Epithelial cell of esophagus (primary cell): Measurements from ENCODE around the gene PURA.

Source experiments
- DNase-seq: peaks from one replicate; pipeline ENCODE4 v3.0.0; 2010; ENCODE audit warnings: low read depth
- H3K4me3 ChIP-seq: 2 replicates; pipeline ENCODE4 v1.5.1; 2011; ENCODE audit warnings: mild to moderate bottlenecking, low read length, control low read depth
- CTCF ChIP-seq: IDR thresholded peaks from 2 replicates; pipeline ENCODE4 v1.5.1; 2011; ENCODE audit warnings: low read depth, mild to moderate bottlenecking, low read length, control low read depth, inconsistent platforms; ENCODE audit not compliant: insufficient read depth; ENCODE audit errors: missing control alignments

Gene PURA

DNA sequence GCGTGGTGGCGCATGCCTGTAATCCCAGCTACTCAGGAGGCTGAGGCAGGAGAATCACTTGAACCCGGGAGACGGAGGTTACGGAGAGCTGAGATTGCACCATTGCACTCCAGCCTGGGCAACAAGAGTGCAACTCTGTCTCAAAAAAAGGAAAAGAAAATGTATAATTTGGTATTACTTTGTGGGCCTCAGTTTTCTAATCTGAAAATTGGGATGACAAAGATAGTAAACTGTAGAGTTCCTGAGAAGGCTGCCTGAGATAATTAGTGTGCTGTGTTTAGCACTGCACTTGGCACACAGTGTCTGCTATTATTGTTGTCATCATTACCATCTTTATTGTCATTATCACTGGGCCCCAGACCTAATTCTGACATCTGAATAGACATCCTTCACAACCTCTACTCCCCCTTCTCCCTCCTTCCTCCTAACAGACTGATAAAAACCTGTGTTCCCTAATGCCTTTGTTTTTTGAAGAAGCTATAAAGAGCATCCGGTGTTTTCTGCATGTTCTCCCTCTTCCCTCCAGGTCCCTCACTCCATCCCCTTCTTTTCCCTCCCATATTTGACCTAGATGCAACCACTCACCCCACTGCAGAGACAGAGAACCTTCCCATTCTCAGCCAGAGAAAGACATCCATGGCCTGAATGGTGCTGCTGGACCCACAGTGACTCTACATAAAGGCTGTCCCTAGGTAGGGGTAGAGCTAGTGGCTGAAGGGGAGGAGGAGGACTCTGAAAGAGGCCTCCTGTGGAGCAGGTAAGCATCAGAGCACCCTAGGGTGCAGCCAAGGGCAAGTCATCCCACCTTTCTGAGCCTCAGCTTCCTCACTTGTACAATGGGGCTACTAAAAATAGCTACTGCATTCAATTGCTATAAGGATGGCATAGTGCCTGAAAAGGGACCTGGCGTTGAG, 45.4 kb downstream of the PURA start:
- no peak overlapping the region for H3K4me3 ChIP-seq
- no peak for DNase-seq
- no peak for TF ChIP-seq CTCF

DNA sequence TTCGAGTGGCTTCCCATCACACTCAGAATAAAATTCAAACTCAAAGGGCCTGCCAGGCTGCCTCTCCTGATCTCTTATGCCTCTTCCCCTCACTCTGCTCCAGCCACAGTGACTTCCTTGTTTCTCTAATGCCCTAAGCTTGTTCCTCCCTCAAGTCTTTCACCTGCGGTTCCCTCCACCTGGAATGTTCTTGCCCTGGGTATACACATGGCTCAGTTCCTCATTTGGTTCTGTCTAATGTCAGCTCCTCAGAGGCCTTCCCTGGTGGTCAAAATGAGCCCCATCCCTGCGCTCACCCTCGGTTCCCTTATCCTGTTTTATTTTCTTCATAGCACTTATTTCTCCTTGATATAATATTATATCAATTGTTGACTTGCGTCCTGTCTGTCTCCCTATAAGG, 48.4 kb downstream of the PURA start:
- DNase-seq = no peak
- TF ChIP-seq CTCF = no peak
- H3K4me3 ChIP-seq = no peak overlapping the region

GRCh38 chr5:140162781-140163180, 48.9 kb downstream of the PURA start:
- no peak overlapping the region for H3K4me3 ChIP-seq
- no peak for TF ChIP-seq CTCF
- no peak for DNase-seq

DNA sequence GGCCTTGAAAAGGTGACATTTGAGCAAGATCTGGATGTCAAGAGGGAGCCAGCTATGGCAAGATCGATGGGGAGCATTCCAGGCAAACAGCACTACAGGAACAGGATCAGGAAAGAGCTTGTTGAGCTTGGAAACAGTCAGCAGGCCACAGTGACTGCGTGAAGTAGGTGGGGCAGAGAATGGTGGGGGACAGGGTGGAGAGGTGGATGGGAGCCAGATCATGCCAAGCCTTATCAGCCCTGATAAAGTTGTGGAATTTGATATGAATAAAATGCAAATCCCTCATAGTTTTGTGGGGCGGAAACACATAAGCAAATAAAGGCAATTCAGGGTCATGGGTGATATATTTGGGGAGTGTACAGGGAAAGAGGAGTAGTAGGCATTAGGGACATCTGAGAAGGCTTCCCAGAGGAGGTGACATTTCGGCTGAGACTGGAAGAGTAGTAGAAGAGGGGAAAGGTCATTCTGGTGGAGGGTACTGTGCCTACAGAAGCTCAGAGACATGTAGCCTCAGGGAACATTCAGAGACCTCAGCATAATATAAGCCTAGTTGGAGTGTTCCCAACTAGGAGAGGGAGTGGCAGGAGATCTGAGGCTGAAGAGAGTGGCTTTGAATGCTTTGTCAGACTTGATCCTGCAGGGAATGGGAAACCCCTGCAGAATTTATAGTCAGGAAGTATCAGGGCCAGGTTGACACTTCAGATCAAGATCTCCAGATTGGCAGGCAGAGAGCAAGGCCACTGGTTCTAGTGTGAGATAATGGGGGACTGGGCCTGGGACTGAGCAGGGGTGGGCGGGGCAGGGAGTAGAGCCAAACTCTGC, 51.4 kb downstream of the PURA start:
- no peak for DNase-seq
- TF ChIP-seq CTCF = no peak
- no peak overlapping the region for H3K4me3 ChIP-seq

- no peak for TF ChIP-seq CTCF
- no peak for DNase-seq
- H3K4me3 ChIP-seq = no peak overlapping the region
Observed at GRCh38 chr5:140165923-140166270, 52.0 kb downstream of the PURA start.

GRCh38 chr5:140166911-140167310, 53.0 kb downstream of the PURA start:
- no peak for DNase-seq
- TF ChIP-seq CTCF = no peak
- H3K4me3 ChIP-seq = no peak overlapping the region

DNA sequence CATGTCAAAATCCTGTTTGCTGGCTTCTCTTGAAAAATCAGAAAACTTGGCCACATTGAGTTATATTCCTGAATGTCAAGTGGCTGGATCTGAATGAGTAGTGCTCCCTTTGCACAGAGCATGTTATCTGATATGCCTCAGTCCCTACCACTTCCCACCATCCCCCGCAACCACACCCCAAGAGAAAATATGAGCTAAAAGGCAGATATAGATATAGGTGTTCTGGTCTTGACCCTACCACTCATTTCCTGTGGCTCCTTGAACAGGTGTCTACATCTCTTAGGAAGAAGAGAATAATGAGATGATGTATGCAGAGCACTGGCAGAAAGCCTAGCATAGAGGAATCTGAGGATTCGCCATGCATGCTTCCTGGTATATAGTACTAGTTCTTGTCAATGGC, 54.5 kb downstream of the PURA start:
- no peak for DNase-seq
- no peak overlapping the region for H3K4me3 ChIP-seq
- no peak for TF ChIP-seq CTCF
